Keratinocyte (primary cell): ENCODE results near the gene KSR1. TPM values are rescaled to one million over a fixed set of nuclear protein-coding genes. Genes with fewer than 3 reads are reported as not detected.

Source experiments
- DNase-seq: peaks from one replicate; pipeline ENCODE4 v3.0.0-alpha.2; 2011; ENCODE audit warnings: low read depth, missing footprints, low spot score
- FAIRE-seq: peaks from 2 replicates; lab custom pipeline; 2011; peaks lifted over from hg19 to GRCh38; lab: Jason Lieb, UNC
- H2AFZ ChIP-seq: 2 replicates; pipeline ENCODE4 v1.6.0; 2012; ENCODE audit warnings: low read length, control low read depth, inconsistent platforms; ENCODE audit not compliant: control insufficient read depth
- H3K27ac ChIP-seq: 2 replicates; pipeline ENCODE4 v1.5.1; 2011; ENCODE audit warnings: low read length; ENCODE audit not compliant: control insufficient read depth, insufficient read depth
- H3K27me3 ChIP-seq: 3 replicates; pipeline ENCODE4 v1.6.0; 2011; ENCODE audit warnings: low read length; ENCODE audit not compliant: control insufficient read depth, insufficient read depth; ENCODE audit errors: extremely low read depth
- H3K36me3 ChIP-seq, 2 experiments: 2 replicates in 1 of 2; 3 replicates in 1 of 2; pipeline ENCODE4 v1.5.1; 2011; ENCODE audit warnings: low read length in 2 of 2, mild to moderate bottlenecking in 1 of 2; ENCODE audit not compliant: control insufficient read depth in 2 of 2, insufficient read depth in 2 of 2; ENCODE audit errors: extremely low read depth in 1 of 2
- H3K4me1 ChIP-seq: 3 replicates; pipeline ENCODE4 v1.5.1; 2011; ENCODE audit warnings: low read length; ENCODE audit not compliant: control insufficient read depth, insufficient read depth; ENCODE audit errors: extremely low read depth
- H3K4me2 ChIP-seq: 3 replicates; pipeline ENCODE4 v1.6.0; 2011; ENCODE audit warnings: low read depth, low read length; ENCODE audit not compliant: control insufficient read depth, insufficient read depth; ENCODE audit errors: extremely low read depth
- H3K4me3 ChIP-seq, 3 experiments: fragments of 200-600 bp in 1 of 3; sonication (generic) in 1 of 3; 2 replicates in 2 of 3; 3 replicates in 1 of 3; pipeline ENCODE4 v1.5.1; 2011 to 2016; ENCODE audit warnings: low read length in 3 of 3, mild to moderate bottlenecking in 3 of 3, control low read depth in 2 of 3, inconsistent platforms in 1 of 3, low read depth in 1 of 3, mixed read lengths in 1 of 3, mixed run types in 1 of 3, moderate library complexity in 1 of 3; ENCODE audit not compliant: control insufficient read depth in 2 of 3, insufficient read depth in 2 of 3; ENCODE audit errors: extremely low read depth in 1 of 3
- H3K79me2 ChIP-seq: 2 replicates; pipeline ENCODE4 v1.6.0; 2012; ENCODE audit warnings: low read length; ENCODE audit not compliant: control insufficient read depth, insufficient read depth
- H3K9ac ChIP-seq: 3 replicates; pipeline ENCODE4 v1.6.0; 2011; ENCODE audit warnings: low read length; ENCODE audit not compliant: control insufficient read depth, insufficient read depth; ENCODE audit errors: extremely low read depth
- H3K9me1 ChIP-seq: 3 replicates; pipeline ENCODE4 v1.6.0; 2011; ENCODE audit warnings: low read length; ENCODE audit not compliant: control insufficient read depth, insufficient read depth; ENCODE audit errors: extremely low read depth
- H3K9me3 ChIP-seq: 2 replicates; pipeline ENCODE4 v1.5.1; 2012; ENCODE audit warnings: low read depth, low read length; ENCODE audit not compliant: control insufficient read depth
- H4K20me1 ChIP-seq: 3 replicates; pipeline ENCODE4 v1.6.0; 2011; ENCODE audit warnings: low read length; ENCODE audit not compliant: control insufficient read depth, insufficient read depth; ENCODE audit errors: extremely low read depth
- EZH2 ChIP-seq: IDR thresholded peaks from one replicate; pipeline ENCODE4 v1.6.1; 2012; ENCODE audit warnings: inconsistent platforms, mild to moderate bottlenecking, low read length, moderate library complexity
- dilution Hi-C: fragments of 300-500 bp; cut with MboI; formaldehyde crosslinking; loops from one replicate; pipeline ENCODE4 v1.7.0; 2020; ENCODE audit warnings: low sequenced_read_pairs; ENCODE audit not compliant: extremely low pct_ligation_motif_present
- polyA plus RNA-seq, 5 experiments: library from polyadenylated mRNA; depleted of rRNA in 3 of 5; stranded (reverse) in 3 of 5; stranded (forward) in 1 of 5; unstranded in 1 of 5; fragments of >200 nt; gene quantifications; 1 replicate in 1 of 5; 2 replicates in 3 of 5; 3 replicates in 1 of 5; pipeline versions ENCODE4 v1.2.1 to v1.2.3, GENCODE V29; 2011 to 2012; ENCODE audit warnings: missing spikeins in 2 of 5, low read depth in 1 of 5, low replicate concordance in 1 of 5
- TF ChIP-seq, protein P1 (sequence below), 3 experiments: IDR thresholded peaks in 1 of 3; conservative IDR thresholded peaks in 1 of 3; optimal IDR thresholded peaks in 1 of 3; 2 replicates in 2 of 3; 3 replicates in 1 of 3; pipeline versions ENCODE3 to v1.5.1; 2011; ENCODE audit warnings: low read length in 3 of 3, mild to moderate bottlenecking in 3 of 3, moderate library complexity in 2 of 3, control low read depth in 1 of 3, inconsistent platforms in 1 of 3; ENCODE audit not compliant: insufficient read depth in 2 of 3; ENCODE audit errors: extremely low read depth in 1 of 3

KSR1 gene
- polyA plus RNA-seq, 1 donor (not counting 4 experiments of a cell fraction or from before 2014, with no cell fraction given), result 1.3 TPM

DNA sequence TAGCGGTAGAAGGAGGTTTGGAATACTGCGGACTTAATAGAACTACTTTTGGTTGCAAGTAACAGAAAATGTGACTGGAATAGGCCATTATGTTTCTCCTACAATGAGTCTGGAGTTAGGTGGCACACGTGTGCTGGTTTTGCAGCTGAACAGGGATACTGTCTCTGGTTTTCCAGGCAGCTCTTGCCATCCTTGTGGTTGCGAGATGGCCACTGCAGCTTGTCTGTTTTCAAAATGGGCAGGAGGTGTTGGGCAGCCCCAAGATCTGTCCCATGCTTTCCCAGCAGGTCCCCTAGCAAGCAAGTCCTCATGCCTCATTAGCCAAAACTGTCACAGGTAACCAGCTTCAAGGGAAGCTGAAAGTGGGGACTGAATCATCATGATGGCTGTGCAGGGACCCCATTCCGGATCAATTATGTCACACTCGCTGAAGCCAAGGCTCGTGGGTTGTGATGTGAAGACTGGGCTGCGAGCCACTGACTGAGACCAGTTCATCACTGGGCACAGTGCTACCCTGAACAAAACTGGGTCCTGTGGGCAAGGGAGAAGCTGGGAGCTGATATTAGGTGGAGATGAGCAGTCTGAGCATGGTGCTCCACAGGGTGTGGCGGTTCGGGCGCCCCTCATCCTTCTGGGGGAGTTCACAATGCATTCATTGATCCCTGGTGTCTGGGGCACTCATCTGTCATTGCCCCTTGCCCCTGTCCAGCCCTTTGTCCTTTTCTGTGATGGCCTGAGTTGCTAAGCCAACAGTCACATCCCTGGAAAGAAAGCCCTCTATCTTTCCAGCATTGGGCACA lies 82.1 kb downstream of the KSR1 start:
- Histone ChIP-seq H3K9ac (no peak overlapping the region), H3K4me1 (peaks cover 5% of the 10 kb centered on the region), H3K79me2 (no peaks in the 10 kb centered on the region), H3K36me3 (no peaks in the 10 kb centered on the region), H2AFZ (no peak overlapping the region), H3K27me3 (peaks cover 5% of the 10 kb centered on the region), H4K20me1 (no peaks in the 10 kb centered on the region), H3K9me1 (peaks cover 3% of the 10 kb centered on the region), H3K9me3 (no peaks in the 10 kb centered on the region), H3K4me2 (no peak overlapping the region), H3K27ac (no peak overlapping the region), H3K4me3 (no peak overlapping the region)
- no peak for FAIRE-seq
- no peak for DNase-seq
- no peak for TF ChIP-seq EZH2
- TF ChIP-seq, protein P1, sequence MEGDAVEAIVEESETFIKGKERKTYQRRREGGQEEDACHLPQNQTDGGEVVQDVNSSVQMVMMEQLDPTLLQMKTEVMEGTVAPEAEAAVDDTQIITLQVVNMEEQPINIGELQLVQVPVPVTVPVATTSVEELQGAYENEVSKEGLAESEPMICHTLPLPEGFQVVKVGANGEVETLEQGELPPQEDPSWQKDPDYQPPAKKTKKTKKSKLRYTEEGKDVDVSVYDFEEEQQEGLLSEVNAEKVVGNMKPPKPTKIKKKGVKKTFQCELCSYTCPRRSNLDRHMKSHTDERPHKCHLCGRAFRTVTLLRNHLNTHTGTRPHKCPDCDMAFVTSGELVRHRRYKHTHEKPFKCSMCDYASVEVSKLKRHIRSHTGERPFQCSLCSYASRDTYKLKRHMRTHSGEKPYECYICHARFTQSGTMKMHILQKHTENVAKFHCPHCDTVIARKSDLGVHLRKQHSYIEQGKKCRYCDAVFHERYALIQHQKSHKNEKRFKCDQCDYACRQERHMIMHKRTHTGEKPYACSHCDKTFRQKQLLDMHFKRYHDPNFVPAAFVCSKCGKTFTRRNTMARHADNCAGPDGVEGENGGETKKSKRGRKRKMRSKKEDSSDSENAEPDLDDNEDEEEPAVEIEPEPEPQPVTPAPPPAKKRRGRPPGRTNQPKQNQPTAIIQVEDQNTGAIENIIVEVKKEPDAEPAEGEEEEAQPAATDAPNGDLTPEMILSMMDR (optimal IDR thresholded peaks at IDR 0.05 in 1 of 3, IDR thresholded peaks at IDR 0.05 in 1 of 3, conservative IDR thresholded peaks at IDR 0.05 in 1 of 3; ENCODE audit: extremely low read depth in 1 of 3, insufficient read depth in 2 of 3, low read length in 3 of 3), result no peak
- dilution Hi-C loops, result no loop called here

DNA sequence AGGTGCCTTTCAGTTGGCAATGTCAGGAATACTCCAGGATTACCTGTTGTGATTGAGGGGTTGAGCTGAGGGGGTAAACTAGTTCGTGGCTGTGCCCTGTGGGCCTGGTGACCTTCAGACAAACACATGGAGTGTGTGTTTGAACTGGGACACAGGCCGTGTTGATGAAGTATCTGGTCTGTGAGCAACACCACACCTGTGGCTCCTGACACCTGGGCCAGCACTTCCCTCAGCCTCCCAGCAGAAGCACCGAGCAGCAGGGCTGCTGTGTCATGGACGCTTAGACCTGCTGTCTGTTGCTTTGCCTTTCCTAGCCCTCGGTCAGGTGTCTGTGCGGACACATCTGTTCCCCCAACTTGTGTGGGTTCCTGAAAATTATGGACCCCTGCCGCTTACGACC lies 82.9 kb downstream of the KSR1 start:
- TF ChIP-seq EZH2, result no peak
- TF ChIP-seq, protein P1 (optimal IDR thresholded peaks at IDR 0.05 in 1 of 3, IDR thresholded peaks at IDR 0.05 in 1 of 3, conservative IDR thresholded peaks at IDR 0.05 in 1 of 3; ENCODE audit: extremely low read depth in 1 of 3, insufficient read depth in 2 of 3, low read length in 3 of 3), result no peak
- no peaks in the 10 kb centered on the region for H3K36me3 ChIP-seq
- no peaks in the 10 kb centered on the region for H3K9me1 ChIP-seq
- H3K27me3 ChIP-seq, result peaks cover 5% of the 10 kb centered on the region
- no peak for FAIRE-seq
- no peaks in the 10 kb centered on the region for H3K9me3 ChIP-seq
- no peaks in the 10 kb centered on the region for H3K4me1 ChIP-seq
- dilution Hi-C loops, result no loop called here
- no peak overlapping the region for H3K27ac ChIP-seq
- no peak for DNase-seq
- H2AFZ ChIP-seq, result no peak overlapping the region
- no peak overlapping the region for H3K4me2 ChIP-seq
- no peak overlapping the region for H3K4me3 ChIP-seq
- H4K20me1 ChIP-seq, result no peaks in the 10 kb centered on the region
- no peak overlapping the region for H3K9ac ChIP-seq
- no peaks in the 10 kb centered on the region for H3K79me2 ChIP-seq
